GM23338 (cell line): ENCODE data around the gene KCNK3.

Source experiments
- CTCF ChIP-seq, 2 experiments: fragments of 200-600 bp in 1 of 2; sonication (generic) in 1 of 2; conservative IDR thresholded peaks; 2 replicates each; pipeline versions ENCODE4 v1.5.1 to v1.6.1; 2016 to 2017; ENCODE audit warnings: antibody characterized with exemption in 2 of 2, low read depth in 2 of 2, mild to moderate bottlenecking in 2 of 2, moderate library complexity in 1 of 2
- POLR2AphosphoS5 ChIP-seq: IDR thresholded peaks from 2 replicates; pipeline ENCODE4 v1.6.1; 2016; ENCODE audit warnings: antibody characterized with exemption, low read depth

DNA sequence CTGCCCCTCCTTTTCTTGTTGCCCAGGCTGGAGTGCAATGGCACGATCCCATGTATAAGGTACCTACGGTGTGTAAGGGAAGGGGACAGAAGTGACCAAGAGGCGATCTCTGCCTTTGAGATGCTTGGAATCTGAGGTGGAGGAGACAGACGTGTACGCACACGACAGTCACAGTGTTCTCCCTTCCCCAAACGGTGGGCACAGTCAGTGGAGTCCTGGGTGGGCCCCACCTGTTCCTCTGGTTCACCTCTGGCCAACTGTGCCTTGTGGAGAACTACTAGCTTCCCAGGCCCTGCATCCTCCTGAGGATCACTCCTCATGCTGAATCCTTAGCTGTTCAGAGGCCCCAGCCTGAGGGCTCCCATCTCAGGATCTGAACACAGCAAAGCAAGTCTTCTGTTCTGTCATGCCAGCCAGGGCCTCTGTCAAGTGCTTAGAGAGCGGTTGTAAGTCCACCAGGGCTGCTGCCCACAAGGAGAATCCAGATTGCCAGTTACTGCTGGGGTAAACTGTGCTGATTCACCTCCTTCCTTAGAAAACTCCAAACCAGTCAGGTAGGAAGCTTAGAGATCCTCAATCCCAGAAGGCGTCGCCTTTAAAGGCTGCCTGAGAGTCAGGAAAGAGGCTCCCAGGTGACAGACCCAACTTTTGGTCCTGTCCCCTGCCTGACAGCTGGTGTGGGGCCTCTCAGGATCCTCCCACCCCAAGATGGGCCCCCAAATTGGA is 73.1 kb downstream of the KCNK3 start:
- no peak for TF ChIP-seq CTCF (conservative IDR thresholded peaks at IDR 0.05; ENCODE audit: low read depth in 2 of 2)
- no peak for TF ChIP-seq POLR2AphosphoS5
